Measurements from ENCODE around the gene EFL1. TPM values are rescaled to one million over a fixed set of nuclear protein-coding genes. Genes with fewer than 3 reads are reported as not detected.

Gene EFL1
- total RNA-seq, 2 experiments from 2014 or later, result 23.7 to 25.6 TPM

DNA sequence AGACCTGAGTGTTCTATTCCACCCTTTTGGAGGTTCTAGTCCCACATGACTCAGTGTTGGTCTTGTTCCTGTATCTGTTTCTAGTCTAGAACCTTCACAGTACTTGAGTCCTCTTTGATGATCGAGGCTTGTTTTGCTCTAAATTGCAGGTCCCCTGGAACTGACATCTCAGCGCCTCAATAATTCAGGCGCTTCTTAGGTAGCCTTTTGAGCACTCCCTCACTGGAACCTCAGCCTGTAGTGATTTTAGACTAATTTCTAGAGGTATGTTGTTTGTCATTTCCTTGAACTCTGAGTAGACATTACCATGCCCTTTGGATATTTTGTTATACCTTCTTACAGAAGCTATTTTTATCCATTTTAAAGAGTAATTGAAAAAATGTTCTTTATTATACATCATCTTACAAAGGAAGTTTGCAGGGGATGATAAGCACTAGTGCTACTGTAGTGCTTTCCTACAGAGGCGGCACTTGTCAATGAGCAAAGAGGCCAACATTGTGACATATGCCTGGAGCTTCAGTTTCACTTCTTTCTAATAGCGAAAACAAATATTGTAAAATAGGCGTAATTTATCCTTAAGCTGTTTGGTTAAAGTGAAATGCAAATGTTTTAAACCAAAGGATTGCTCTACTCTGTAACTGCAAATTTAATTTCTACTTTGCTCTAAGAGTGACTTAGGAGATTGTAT is 75.7 kb downstream of the EFL1 start:
- no peaks in the 10 kb centered on the region for H3K36me3 Mint-ChIP-seq (ENCODE audit: low read depth)
- H3K27ac Mint-ChIP-seq, result no peak overlapping the region
- H3K9me3 Mint-ChIP-seq, result no peaks in the 10 kb centered on the region
- DNase-seq (no peak), ATAC-seq (no peak)
- ChIA-PET CTCF (no interaction called here), POLR2A (no interaction called here)
- H3K27me3 Mint-ChIP-seq, result no peaks in the 10 kb centered on the region
- TF ChIP-seq, protein P1, sequence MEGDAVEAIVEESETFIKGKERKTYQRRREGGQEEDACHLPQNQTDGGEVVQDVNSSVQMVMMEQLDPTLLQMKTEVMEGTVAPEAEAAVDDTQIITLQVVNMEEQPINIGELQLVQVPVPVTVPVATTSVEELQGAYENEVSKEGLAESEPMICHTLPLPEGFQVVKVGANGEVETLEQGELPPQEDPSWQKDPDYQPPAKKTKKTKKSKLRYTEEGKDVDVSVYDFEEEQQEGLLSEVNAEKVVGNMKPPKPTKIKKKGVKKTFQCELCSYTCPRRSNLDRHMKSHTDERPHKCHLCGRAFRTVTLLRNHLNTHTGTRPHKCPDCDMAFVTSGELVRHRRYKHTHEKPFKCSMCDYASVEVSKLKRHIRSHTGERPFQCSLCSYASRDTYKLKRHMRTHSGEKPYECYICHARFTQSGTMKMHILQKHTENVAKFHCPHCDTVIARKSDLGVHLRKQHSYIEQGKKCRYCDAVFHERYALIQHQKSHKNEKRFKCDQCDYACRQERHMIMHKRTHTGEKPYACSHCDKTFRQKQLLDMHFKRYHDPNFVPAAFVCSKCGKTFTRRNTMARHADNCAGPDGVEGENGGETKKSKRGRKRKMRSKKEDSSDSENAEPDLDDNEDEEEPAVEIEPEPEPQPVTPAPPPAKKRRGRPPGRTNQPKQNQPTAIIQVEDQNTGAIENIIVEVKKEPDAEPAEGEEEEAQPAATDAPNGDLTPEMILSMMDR (IDR thresholded peaks at IDR 0.05), result no peak
- intact Hi-C loops (cut with micrococcal nuclease), result no loop called here
- H3K4me1 Mint-ChIP-seq (ENCODE audit: low read depth), result no peaks in the 10 kb centered on the region
- H3K4me3 Mint-ChIP-seq, result no peak overlapping the region

DNA sequence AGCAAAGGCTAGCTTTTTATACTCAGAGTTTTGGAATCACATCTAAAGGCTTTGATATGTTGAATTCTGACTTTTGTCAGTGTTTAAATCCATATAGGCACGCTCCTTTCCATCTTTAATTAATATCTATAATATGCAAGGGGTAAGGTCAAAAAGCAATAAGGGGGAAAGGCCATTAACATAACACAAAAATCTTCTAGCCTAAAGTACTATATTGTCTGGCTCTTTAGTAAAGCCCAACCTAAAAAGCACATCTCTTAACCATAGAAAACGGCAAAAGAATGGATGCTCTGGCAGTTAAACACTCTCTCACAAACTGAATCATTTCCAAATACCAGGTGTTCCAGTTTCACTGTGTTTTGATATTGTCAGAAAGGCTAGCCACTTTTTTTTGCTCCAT is 76.4 kb downstream of the EFL1 start:
- ChIA-PET POLR2A (no interaction called here), CTCF (no interaction called here)
- H3K4me1 Mint-ChIP-seq (ENCODE audit: low read depth), result no peaks in the 10 kb centered on the region
- no peaks in the 10 kb centered on the region for H3K36me3 Mint-ChIP-seq (ENCODE audit: low read depth)
- intact Hi-C loops (cut with micrococcal nuclease), result no loop called here
- H3K27me3 Mint-ChIP-seq, result no peaks in the 10 kb centered on the region
- ATAC-seq (no peak), DNase-seq (no peak)
- TF ChIP-seq, protein P1 (IDR thresholded peaks at IDR 0.05), result no peak
- H3K9me3 Mint-ChIP-seq, result no peaks in the 10 kb centered on the region
- no peak overlapping the region for H3K4me3 Mint-ChIP-seq
- H3K27ac Mint-ChIP-seq, result no peak overlapping the region

DNA sequence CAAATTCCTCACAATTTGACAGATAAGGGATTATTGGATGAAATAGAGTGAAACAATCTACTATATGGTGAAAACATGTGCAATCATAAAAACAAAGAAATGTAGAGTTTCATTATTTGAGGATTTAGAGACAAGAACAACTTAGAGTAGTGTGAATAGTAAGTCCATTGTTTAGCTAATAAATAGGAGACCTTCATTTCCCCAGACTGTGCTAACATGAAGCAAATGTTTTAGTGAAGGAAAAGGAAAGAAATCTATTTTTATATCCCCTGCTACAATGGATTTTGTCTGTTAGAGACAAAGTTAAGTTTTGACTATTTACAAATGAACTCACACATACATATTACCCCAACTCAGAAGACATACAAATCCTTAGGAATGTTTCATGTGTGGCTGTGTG is 77.8 kb downstream of the EFL1 start:
- ATAC-seq (no peak), DNase-seq (no peak)
- intact Hi-C loops (cut with micrococcal nuclease), result no loop called here
- POLR2A ChIA-PET, result no interaction called here
- no peaks in the 10 kb centered on the region for H3K27me3 Mint-ChIP-seq
- no peak overlapping the region for H3K4me3 Mint-ChIP-seq
- no peak overlapping the region for H3K27ac Mint-ChIP-seq
- no peaks in the 10 kb centered on the region for H3K9me3 Mint-ChIP-seq
- TF ChIP-seq, protein P1 (IDR thresholded peaks at IDR 0.05), result no peak
- no peaks in the 10 kb centered on the region for H3K4me1 Mint-ChIP-seq (ENCODE audit: low read depth)
- CTCF ChIA-PET, result no interaction called here
- no peaks in the 10 kb centered on the region for H3K36me3 Mint-ChIP-seq (ENCODE audit: low read depth)

DNA sequence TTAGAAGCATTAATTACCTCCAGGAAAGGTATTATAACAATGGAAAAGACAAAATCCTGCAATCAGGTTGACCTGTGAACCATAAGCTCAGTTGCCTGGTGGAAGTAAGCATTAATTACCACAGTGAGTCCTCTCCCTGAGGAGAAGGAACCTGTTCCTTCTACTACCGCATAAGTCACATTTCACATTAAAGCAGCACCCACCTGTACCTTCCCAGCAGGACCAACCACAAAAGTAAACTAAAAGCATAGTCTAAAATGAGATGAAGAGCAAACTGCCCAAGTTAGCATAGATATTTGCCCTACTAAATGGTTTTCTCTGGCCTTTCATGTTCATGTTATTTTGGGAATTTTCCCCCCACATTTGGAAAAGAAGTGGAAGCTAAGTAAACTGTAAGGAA is 78.2 kb downstream of the EFL1 start:
- Mint-ChIP-seq H3K27me3 (no peaks in the 10 kb centered on the region), H3K27ac (no peak overlapping the region), H3K4me1 (ENCODE audit: low read depth) (no peaks in the 10 kb centered on the region), H3K9me3 (no peaks in the 10 kb centered on the region), H3K36me3 (ENCODE audit: low read depth) (no peaks in the 10 kb centered on the region), H3K4me3 (no peak overlapping the region)
- ATAC-seq, result no peak
- ChIA-PET CTCF (no interaction called here), POLR2A (no interaction called here)
- TF ChIP-seq, protein P1 (IDR thresholded peaks at IDR 0.05), result no peak
- DNase-seq, result no peak
- intact Hi-C loops (cut with micrococcal nuclease), result no loop called here

DNA sequence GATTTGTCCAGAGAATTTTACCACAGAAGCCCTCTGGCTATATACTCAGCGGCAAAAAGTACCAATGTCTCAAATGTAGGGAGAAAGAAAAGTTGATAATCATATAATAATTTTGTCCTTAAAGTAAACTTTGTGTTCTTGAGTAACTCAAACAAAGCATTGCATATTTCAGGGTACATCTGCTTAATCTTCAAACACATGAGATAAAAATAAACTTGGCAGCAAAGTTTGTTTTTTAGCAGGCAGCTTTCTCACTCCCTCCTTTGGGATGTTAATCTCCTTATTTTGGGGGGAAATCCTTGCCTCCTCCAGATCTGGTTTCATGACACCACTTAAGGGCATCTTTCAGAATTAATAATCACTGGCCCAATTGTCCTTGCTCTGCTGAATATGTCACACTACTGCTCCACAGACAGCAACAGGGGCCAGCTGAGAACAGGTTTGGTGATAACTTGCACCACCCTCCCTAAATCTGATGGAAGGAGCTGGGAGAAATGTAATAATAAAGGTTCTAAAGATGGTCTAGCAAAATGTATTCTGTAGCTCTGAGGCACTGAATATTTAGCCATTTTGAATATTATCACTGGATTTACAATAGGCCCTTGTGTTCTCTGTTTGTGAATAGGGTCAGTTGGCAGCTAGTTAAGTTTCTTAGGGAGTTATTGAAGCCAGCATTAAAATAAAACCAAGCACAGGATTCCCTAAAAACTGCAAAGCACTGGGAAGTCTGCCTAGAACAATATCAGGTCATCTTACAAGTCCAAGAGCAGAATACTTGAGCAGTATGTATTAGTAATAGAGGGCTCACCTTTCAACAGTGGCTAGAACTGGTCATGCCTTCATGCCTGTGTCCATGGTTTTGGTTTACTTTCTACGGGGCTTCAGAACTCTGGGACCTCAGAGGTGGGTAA is 79.2 kb downstream of the EFL1 start:
- POLR2A ChIA-PET, result no interaction called here
- no peaks in the 10 kb centered on the region for H3K27me3 Mint-ChIP-seq
- intact Hi-C loops (cut with micrococcal nuclease), result no loop called here

More for the DNA sequence above, 79.2 kb downstream of the EFL1 start:
- TF ChIP-seq, protein P1 (IDR thresholded peaks at IDR 0.05), result no peak
- no peaks in the 10 kb centered on the region for H3K4me1 Mint-ChIP-seq (ENCODE audit: low read depth)
- no peaks in the 10 kb centered on the region for H3K36me3 Mint-ChIP-seq (ENCODE audit: low read depth)
- H3K9me3 Mint-ChIP-seq, result no peaks in the 10 kb centered on the region
- CTCF ChIA-PET, result interaction anchor here (1.0 kb wide), 1 partner anchor 15 kb away, joined by 3 read pairs; no protein-coding TSS in a partner anchor
- no peak for DNase-seq
- H3K4me3 Mint-ChIP-seq, result no peak overlapping the region
- no peak overlapping the region for H3K27ac Mint-ChIP-seq
- no peak for ATAC-seq
